Uterus (tissue), 2 donors: ENCODE measurements around the gene COL5A2.

ENCODE experiments used
- CTCF ChIP-seq, 4 experiments: fragments of 200-600 bp in 2 of 4; fragments of 450-650 bp in 2 of 4; sonication (generic) in 2 of 4; IDR thresholded peaks; one replicate each; pipeline ENCODE4 v1.5.1; 2016 to 2019; ENCODE audit warnings: antibody characterized with exemption in 4 of 4, mild to moderate bottlenecking in 2 of 4, moderate library complexity in 1 of 4
- POLR2A ChIP-seq, 2 donors: fragments of 450-650 bp; IDR thresholded peaks; one replicate each; pipeline ENCODE4 v1.6.1; 2016; ENCODE audit warnings: antibody characterized with exemption in 2 of 2, mild to moderate bottlenecking in 1 of 2, moderate library complexity in 1 of 2

GRCh38 chr2:188984680-188985079 is 194.9 kb downstream of the COL5A2 start:
- TF ChIP-seq POLR2A (IDR thresholded peaks at IDR 0.05): no peak
- TF ChIP-seq CTCF (IDR thresholded peaks at IDR 0.05): no peak
